ENCODE results near the gene EXOC2.

DNA sequence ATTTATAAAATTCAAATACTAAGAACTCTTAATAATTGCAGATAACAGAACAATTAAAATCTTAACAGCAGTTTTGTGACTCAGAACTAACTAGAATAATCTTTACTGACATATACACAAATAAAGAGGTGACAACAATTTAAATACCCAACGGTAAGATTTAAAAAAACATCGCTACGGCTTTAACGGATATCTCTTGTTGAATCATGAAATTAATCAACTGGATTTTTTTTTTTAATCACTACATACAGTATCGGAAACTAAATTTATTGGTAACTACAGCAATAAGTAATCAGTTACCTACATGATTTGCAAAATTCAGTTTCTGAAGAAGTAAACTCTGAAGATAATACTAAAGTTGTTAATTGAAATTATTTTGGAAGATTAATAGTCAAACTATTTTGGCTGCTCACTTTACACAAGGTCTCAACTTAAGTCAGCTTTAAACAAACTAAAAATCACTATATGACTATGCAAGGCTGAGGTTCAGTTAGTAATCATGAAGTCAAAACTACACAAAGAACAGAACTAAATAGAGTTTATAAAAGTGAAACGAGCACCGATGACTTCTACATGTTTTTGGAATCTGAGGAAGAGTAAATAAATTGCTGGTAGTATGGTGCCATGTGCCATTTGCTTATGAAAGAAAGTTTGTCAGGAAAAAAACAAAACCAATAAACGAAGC, 164.8 kb downstream of the EXOC2 start:
- TF ChIP-seq CTCF (conservative IDR thresholded peaks at IDR 0.05) (no peak), ZFX (IDR thresholded peaks at IDR 0.05) (no peak)

Data from C4-2B (cell line).